Lower lobe of right lung (tissue), 2 donors: ENCODE data around the gene PARD6G. TPM values are rescaled to one million over a fixed set of nuclear protein-coding genes. Genes with fewer than 3 reads are reported as not detected.

Source experiments
- ATAC-seq, 2 donors: fragments of 200-7000 bp; cut with Tn5 transposase; one replicate each; pipeline ENCODE4 v1.9.1; 2020 to 2022; ENCODE audit warnings: mild to moderate bottlenecking in 2 of 2, moderate library complexity in 2 of 2
- DNase-seq: peaks from one replicate; pipeline ENCODE4 v3.0.0-alpha.2; 2020
- H3K27ac ChIP-seq: fragments of 200-600 bp; one replicate; pipeline ENCODE4 v1.8.0; 2022
- H3K27me3 ChIP-seq: fragments of 200-600 bp; one replicate; pipeline ENCODE4 v1.8.0; 2022; ENCODE audit warnings: low read depth
- H3K36me3 ChIP-seq: fragments of 200-600 bp; one replicate; pipeline ENCODE4 v1.8.0; 2022; ENCODE audit warnings: mild to moderate bottlenecking
- H3K4me1 ChIP-seq: fragments of 200-600 bp; one replicate; pipeline ENCODE4 v1.8.0; 2022
- H3K4me3 ChIP-seq: fragments of 200-600 bp; one replicate; pipeline ENCODE4 v1.8.0; 2022; ENCODE audit warnings: mild to moderate bottlenecking
- H3K9me3 ChIP-seq: fragments of 200-600 bp; one replicate; pipeline ENCODE4 v1.8.0; 2022
- CTCF ChIP-seq: fragments of 200-600 bp; IDR thresholded peaks from one replicate; pipeline ENCODE4 v1.8.0; 2022; ENCODE audit warnings: antibody characterized with exemption, mild to moderate bottlenecking
- intact Hi-C: fragments of 100-400 bp; cut with DNase I; formaldehyde crosslinking; loops from one replicate; pipeline ENCODE4 v1.11.0; 2022
- total RNA-seq: library from RNA; stranded (reverse); fragmentation: NEBNext Ultra II Directional; extraction: Animal tissue kit (Norgen Biotek cat#: 25700); gene quantifications from one replicate; pipeline ENCODE4 v1.2.1, GENCODE V29; 2021
- donor health status: DM: no; HTN: yes; CAD: no; lungs with severe emphysema.

Gene PARD6G
- total RNA-seq, 1 donor from 2014 or later, result 7.3 TPM

GRCh38 chr18:80124131-80124530, 123.2 kb downstream of the PARD6G start:
- no peak for TF ChIP-seq CTCF
- H3K36me3 ChIP-seq, result peaks cover 17% of the 10 kb centered on the region
- no peak overlapping the region for H3K27ac ChIP-seq
- DNase-seq, result no peak
- ATAC-seq, result no peak
- H3K9me3 ChIP-seq, result no peaks in the 10 kb centered on the region
- H3K4me1 ChIP-seq, result no peaks in the 10 kb centered on the region
- no peak overlapping the region for H3K4me3 ChIP-seq
- no peaks in the 10 kb centered on the region for H3K27me3 ChIP-seq
- intact Hi-C loops, result no loop called here

DNA sequence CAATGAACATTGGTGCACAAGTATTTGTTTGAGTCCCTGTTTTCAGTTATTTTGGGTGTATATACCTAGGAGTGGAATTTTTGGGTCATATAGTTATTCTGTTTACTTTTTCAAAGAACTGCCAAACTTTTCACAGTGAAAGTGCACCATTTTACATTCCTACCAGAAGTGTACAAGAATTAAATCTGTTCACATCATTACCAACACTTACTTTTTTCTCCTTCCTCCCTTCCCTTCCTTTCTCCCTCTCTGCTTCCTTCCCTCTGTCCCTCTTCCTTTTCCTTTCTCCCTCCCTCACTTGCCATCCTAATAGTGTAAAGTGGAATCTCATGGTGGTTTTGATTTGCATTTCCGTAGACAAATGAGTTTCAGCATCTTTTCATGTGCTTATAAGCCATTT, 126.4 kb downstream of the PARD6G start:
- intact Hi-C loops, result no loop called here
- TF ChIP-seq CTCF, result no peak
- ATAC-seq, result no peak

GRCh38 chr18:80119111-80119510, 128.2 kb downstream of the PARD6G start:
- no peaks in the 10 kb centered on the region for H3K27me3 ChIP-seq
- ATAC-seq (no peak), DNase-seq (no peak)
- intact Hi-C loops, result no loop called here
- no peak overlapping the region for H3K27ac ChIP-seq
- peaks cover 29% of the 10 kb centered on the region for H3K36me3 ChIP-seq
- no peaks in the 10 kb centered on the region for H3K4me1 ChIP-seq
- H3K9me3 ChIP-seq, result no peaks in the 10 kb centered on the region
- H3K4me3 ChIP-seq, result no peak overlapping the region
- no peak for TF ChIP-seq CTCF

More for the DNA sequence above, 126.4 kb downstream of the PARD6G start:
- H3K27ac ChIP-seq, result no peak overlapping the region
- no peaks in the 10 kb centered on the region for H3K4me1 ChIP-seq
- no peaks in the 10 kb centered on the region for H3K9me3 ChIP-seq
- H3K36me3 ChIP-seq, result peaks cover 29% of the 10 kb centered on the region
- DNase-seq, result no peak
- H3K27me3 ChIP-seq, result no peaks in the 10 kb centered on the region
- no peak overlapping the region for H3K4me3 ChIP-seq

DNA sequence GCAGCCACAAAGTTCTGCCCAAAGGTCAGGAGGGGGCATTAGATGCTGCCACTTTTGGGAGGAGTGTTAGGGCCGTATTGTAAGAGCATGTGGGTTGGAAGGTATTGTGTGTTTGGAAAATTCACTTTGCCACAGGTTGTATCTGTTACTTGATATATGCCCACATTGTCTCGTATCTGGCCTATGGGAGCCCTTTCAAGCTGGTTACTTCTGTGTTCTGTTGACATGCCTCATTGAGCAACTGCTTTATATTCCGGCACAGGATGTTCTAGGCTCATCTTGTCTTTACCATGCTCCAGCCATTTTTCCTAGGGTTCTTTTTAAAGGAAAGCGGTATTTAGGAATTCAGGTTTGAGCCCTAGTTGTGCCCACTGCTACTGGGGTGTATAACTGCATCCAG, 132.3 kb downstream of the PARD6G start:
- Histone ChIP-seq H3K36me3 (peaks cover 22% of the 10 kb centered on the region), H3K27me3 (no peaks in the 10 kb centered on the region), H3K9me3 (no peaks in the 10 kb centered on the region), H3K27ac (no peak overlapping the region), H3K4me3 (no peak overlapping the region), H3K4me1 (peaks cover 16% of the 10 kb centered on the region)
- TF ChIP-seq CTCF, result no peak
- intact Hi-C loops, result no loop called here
- no peak for DNase-seq
- no peak for ATAC-seq

DNA sequence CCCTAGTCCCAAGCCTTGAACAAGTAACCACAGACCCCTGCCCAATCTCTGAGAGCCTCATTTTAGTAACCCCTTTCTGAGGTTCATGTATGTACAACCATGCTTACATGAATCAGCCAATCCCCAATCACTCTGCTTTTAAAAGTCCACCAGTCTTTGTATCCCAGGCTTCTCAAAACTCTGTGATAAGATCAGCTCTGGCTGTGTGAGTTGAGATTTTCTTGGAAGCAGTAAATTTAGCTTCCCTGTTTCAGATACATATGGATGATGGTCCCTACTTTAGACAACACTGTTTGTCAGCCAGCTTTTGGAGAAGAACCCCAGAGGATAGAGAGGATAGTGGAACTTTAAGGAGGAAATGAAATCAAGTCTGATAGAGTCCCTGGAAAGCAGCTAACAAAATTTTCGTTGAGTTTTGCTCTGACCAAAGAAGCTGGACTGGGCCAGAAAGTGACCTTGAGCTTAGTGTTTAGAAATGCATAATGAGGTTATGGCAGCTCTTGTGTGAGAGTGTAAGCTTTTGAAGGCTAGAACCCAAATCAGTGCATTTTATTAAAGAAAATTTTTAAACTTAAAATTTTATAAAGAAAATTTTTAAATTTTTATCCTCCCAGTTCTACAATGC, 134.6 kb downstream of the PARD6G start:
- H3K4me1 ChIP-seq, result peaks cover 16% of the 10 kb centered on the region
- no peaks in the 10 kb centered on the region for H3K36me3 ChIP-seq
- no peak overlapping the region for H3K27ac ChIP-seq
- H3K9me3 ChIP-seq, result no peaks in the 10 kb centered on the region
- intact Hi-C loops, result no loop called here
- DNase-seq (no peak), ATAC-seq (no peak)
- no peaks in the 10 kb centered on the region for H3K27me3 ChIP-seq
- H3K4me3 ChIP-seq, result no peak overlapping the region
- TF ChIP-seq CTCF, result no peak
